ENCODE results near the gene SLC49A3. TPM values are rescaled to one million over a fixed set of nuclear protein-coding genes. Genes with fewer than 3 reads are reported as not detected.
"Not testable (repeated sequence)": the region's sequence is repeated elsewhere in the genome, so short reads cannot be mapped to it uniquely, and the experiment has no call there.

SLC49A3 gene
- total RNA-seq, 1 donor from 2014 or later, result 0.88 TPM

- Mint-ChIP-seq H3K4me1 (ENCODE audit: low read depth) (peaks cover 12% of the 10 kb centered on the region), H3K36me3 (ENCODE audit: low read depth) (peaks cover 18% of the 10 kb centered on the region)
- H3K9me3 Mint-ChIP-seq; H3K27ac Mint-ChIP-seq; H3K27me3 Mint-ChIP-seq (ENCODE audit: insufficient read depth); H3K4me3 Mint-ChIP-seq; DNase-seq (ENCODE audit: low spot score); intact Hi-C loops (cut with micrococcal nuclease): not testable (repeated sequence)
These were observed 20.7 kb downstream of the SLC49A3 start for GRCh38 chr4:668219-668618.

- Mint-ChIP-seq H3K27me3 (ENCODE audit: insufficient read depth) (no peaks in the 10 kb centered on the region), H3K9me3 (no peaks in the 10 kb centered on the region)
- intact Hi-C loops (cut with micrococcal nuclease), result no loop called here
These were observed 21.4 kb downstream of the SLC49A3 start for GRCh38 chr4:667545-667925.

GRCh38 chr4:666822-667544, 22.0 kb downstream of the SLC49A3 start:
- no peaks in the 10 kb centered on the region for H3K27me3 Mint-ChIP-seq (ENCODE audit: insufficient read depth)
- intact Hi-C loops (cut with micrococcal nuclease), result no loop called here
- DNase-seq (ENCODE audit: low spot score), result no peak
- peaks cover 8% of the 10 kb centered on the region for H3K4me1 Mint-ChIP-seq (ENCODE audit: low read depth)
- peaks cover 14% of the 10 kb centered on the region for H3K36me3 Mint-ChIP-seq (ENCODE audit: low read depth)
- no peaks in the 10 kb centered on the region for H3K9me3 Mint-ChIP-seq
- no peak overlapping the region for H3K27ac Mint-ChIP-seq
- no peak overlapping the region for H3K4me3 Mint-ChIP-seq

More at GRCh38 chr4:667545-667925, 21.4 kb downstream of the SLC49A3 start:
- DNase-seq (ENCODE audit: low spot score), result no peak
- H3K27ac Mint-ChIP-seq, result no peak overlapping the region
- peaks cover 8% of the 10 kb centered on the region for H3K4me1 Mint-ChIP-seq (ENCODE audit: low read depth)
- no peak overlapping the region for H3K4me3 Mint-ChIP-seq
- peaks cover 14% of the 10 kb centered on the region for H3K36me3 Mint-ChIP-seq (ENCODE audit: low read depth)

- Mint-ChIP-seq H3K36me3 (ENCODE audit: low read depth) (peaks cover 12% of the 10 kb centered on the region), H3K4me1 (ENCODE audit: low read depth) (peaks cover 8% of the 10 kb centered on the region), H3K27ac (no peak overlapping the region), H3K9me3 (no peaks in the 10 kb centered on the region), H3K27me3 (ENCODE audit: insufficient read depth) (no peaks in the 10 kb centered on the region), H3K4me3 (no peak overlapping the region)
- intact Hi-C loops (cut with micrococcal nuclease), result no loop called here
- no peak for DNase-seq (ENCODE audit: low spot score)
These were observed 22.5 kb downstream of the SLC49A3 start for GRCh38 chr4:666436-666810.

GRCh38 chr4:665751-666435, 23.1 kb downstream of the SLC49A3 start:
- Mint-ChIP-seq H3K4me3 (no peak overlapping the region), H3K36me3 (ENCODE audit: low read depth) (peaks cover 8% of the 10 kb centered on the region), H3K27me3 (ENCODE audit: insufficient read depth) (no peaks in the 10 kb centered on the region), H3K4me1 (ENCODE audit: low read depth) (peaks cover 8% of the 10 kb centered on the region), H3K9me3 (no peaks in the 10 kb centered on the region), H3K27ac (no peak overlapping the region)
- DNase-seq (ENCODE audit: low spot score), result no peak
- intact Hi-C loops (cut with micrococcal nuclease), result no loop called here

GRCh38 chr4:665381-665750, 23.6 kb downstream of the SLC49A3 start:
- Mint-ChIP-seq H3K4me3 (peak overlapping the region; percentile 82), H3K27me3 (ENCODE audit: insufficient read depth) (no peaks in the 10 kb centered on the region), H3K27ac (no peak overlapping the region), H3K9me3 (no peaks in the 10 kb centered on the region), H3K36me3 (ENCODE audit: low read depth) (peaks cover 4% of the 10 kb centered on the region), H3K4me1 (ENCODE audit: low read depth) (peaks cover 8% of the 10 kb centered on the region)
- intact Hi-C loops (cut with micrococcal nuclease), result no loop called here
- DNase-seq (ENCODE audit: low spot score), result no peak

- Mint-ChIP-seq H3K27ac (peak overlapping the region; percentile 68), H3K27me3 (ENCODE audit: insufficient read depth) (no peaks in the 10 kb centered on the region), H3K4me3 (peak overlapping the region; percentile 82), H3K4me1 (ENCODE audit: low read depth) (peaks cover 8% of the 10 kb centered on the region), H3K36me3 (ENCODE audit: low read depth) (peaks cover 5% of the 10 kb centered on the region), H3K9me3 (no peaks in the 10 kb centered on the region)
- no peak for DNase-seq (ENCODE audit: low spot score)
- intact Hi-C loops (cut with micrococcal nuclease), result loop anchor here (1.0 kb wide), 1 partner anchor 10 kb away; the partner anchor contains the start of genes ATP5ME and MYL5
These were observed 24.2 kb downstream of the SLC49A3 start for GRCh38 chr4:664713-665231.

- peaks cover 5% of the 10 kb centered on the region for H3K36me3 Mint-ChIP-seq (ENCODE audit: low read depth)
- peak overlapping the region; percentile 68 for H3K27ac Mint-ChIP-seq
- peaks cover 8% of the 10 kb centered on the region for H3K4me1 Mint-ChIP-seq (ENCODE audit: low read depth)
- no peaks in the 10 kb centered on the region for H3K9me3 Mint-ChIP-seq
- peak; percentile 71 for DNase-seq (ENCODE audit: low spot score)
- H3K27me3 Mint-ChIP-seq (ENCODE audit: insufficient read depth), result no peaks in the 10 kb centered on the region
- intact Hi-C loops (cut with micrococcal nuclease), result loop anchor here (1.0 kb wide), 1 partner anchor 11 kb away; the partner anchor contains the start of genes ATP5ME and MYL5
- H3K4me3 Mint-ChIP-seq, result peak overlapping the region; percentile 86
These were observed 25.2 kb downstream of the SLC49A3 start for GRCh38 chr4:663438-664428.

GRCh38 chr4:663046-663437, 25.9 kb downstream of the SLC49A3 start:
- Mint-ChIP-seq H3K27me3 (ENCODE audit: insufficient read depth) (no peaks in the 10 kb centered on the region), H3K9me3 (no peaks in the 10 kb centered on the region), H3K4me1 (ENCODE audit: low read depth) (peaks cover 8% of the 10 kb centered on the region), H3K36me3 (ENCODE audit: low read depth) (peaks cover 5% of the 10 kb centered on the region), H3K27ac (peak overlapping the region; percentile 72), H3K4me3 (peak overlapping the region; percentile 86)
- intact Hi-C loops (cut with micrococcal nuclease), result no loop called here
- no peak for DNase-seq (ENCODE audit: low spot score)

GRCh38 chr4:661881-662761, 26.8 kb downstream of the SLC49A3 start:
- Mint-ChIP-seq H3K9me3 (no peaks in the 10 kb centered on the region), H3K27me3 (ENCODE audit: insufficient read depth) (no peaks in the 10 kb centered on the region), H3K4me3 (peak overlapping the region; percentile 86), H3K36me3 (ENCODE audit: low read depth) (peaks cover 5% of the 10 kb centered on the region), H3K27ac (peak overlapping the region; percentile 63), H3K4me1 (ENCODE audit: low read depth) (peaks cover 8% of the 10 kb centered on the region)
- no peak for DNase-seq (ENCODE audit: low spot score)
- intact Hi-C loops (cut with micrococcal nuclease), result no loop called here

GRCh38 chr4:661231-661630, 27.7 kb downstream of the SLC49A3 start:
- Mint-ChIP-seq H3K27ac (no peak overlapping the region), H3K4me1 (ENCODE audit: low read depth) (peaks cover 8% of the 10 kb centered on the region), H3K4me3 (no peak overlapping the region), H3K9me3 (no peaks in the 10 kb centered on the region), H3K36me3 (ENCODE audit: low read depth) (peaks cover 5% of the 10 kb centered on the region), H3K27me3 (ENCODE audit: insufficient read depth) (no peaks in the 10 kb centered on the region)
- no peak for DNase-seq (ENCODE audit: low spot score)
- intact Hi-C loops (cut with micrococcal nuclease), result no loop called here

- Mint-ChIP-seq H3K4me1 (ENCODE audit: low read depth) (peaks cover 8% of the 10 kb centered on the region), H3K4me3 (no peak overlapping the region)
- intact Hi-C loops (cut with micrococcal nuclease), result no loop called here
These were observed 28.6 kb downstream of the SLC49A3 start for GRCh38 chr4:660401-660800.

More at GRCh38 chr4:660401-660800, 28.6 kb downstream of the SLC49A3 start:
- Mint-ChIP-seq H3K27me3 (ENCODE audit: insufficient read depth) (no peaks in the 10 kb centered on the region), H3K9me3 (no peaks in the 10 kb centered on the region), H3K27ac (no peak overlapping the region), H3K36me3 (ENCODE audit: low read depth) (peaks cover 5% of the 10 kb centered on the region)
- DNase-seq (ENCODE audit: low spot score), result no peak
